ENCODE data around the gene ITPR3. TPM values are rescaled to one million over a fixed set of nuclear protein-coding genes. Genes with fewer than 3 reads are reported as not detected.

ITPR3 gene
- total and polyA plus RNA-seq, 8 donors, result 70.8 to 147 (median 94.4) TPM

GRCh38 chr6:33668914-33669313, 47.8 kb downstream of the ITPR3 start:
- intact Hi-C loops (cut with DNase I), result no loop called here
- Histone ChIP-seq H3K4me1 (peaks cover 0 to 8% of the 10 kb centered on the region in 2 donors), H3K27me3 (no peaks in the 10 kb centered on the region), H3K9me3 (no peaks in the 10 kb centered on the region), H3K36me3 (peaks cover 0 to 96% of the 10 kb centered on the region in 2 donors), H3K4me3 (no peak overlapping the region), H3K27ac (no peak overlapping the region)
- ATAC-seq (peak; percentile 86), DNase-seq (peak in 2 of 4 donors; percentile 74 to 89)
- TF ChIP-seq CTCF (IDR thresholded peaks at IDR 0.05), result no peak

- no peak overlapping the region for H3K27ac ChIP-seq
- ATAC-seq (no peak), DNase-seq (peak in 1 of 4 donors; percentile 46)
- H3K4me3 ChIP-seq, result no peak overlapping the region
- no peak for TF ChIP-seq CTCF (IDR thresholded peaks at IDR 0.05)
- peaks cover 0 to 8% of the 10 kb centered on the region in 2 donors for H3K4me1 ChIP-seq
- peaks cover 0 to 96% of the 10 kb centered on the region in 2 donors for H3K36me3 ChIP-seq
- intact Hi-C loops (cut with DNase I), result no loop called here
- H3K9me3 ChIP-seq, result no peaks in the 10 kb centered on the region
- H3K27me3 ChIP-seq, result no peaks in the 10 kb centered on the region
These were observed 49.1 kb downstream of the ITPR3 start for GRCh38 chr6:33670086-33670660.

GRCh38 chr6:33670971-33671743, 50.0 kb downstream of the ITPR3 start:
- Histone ChIP-seq H3K36me3 (peaks cover 0 to 96% of the 10 kb centered on the region in 2 donors), H3K27me3 (no peaks in the 10 kb centered on the region), H3K9me3 (no peaks in the 10 kb centered on the region), H3K4me3 (no peak overlapping the region), H3K27ac (no peak overlapping the region), H3K4me1 (peaks cover 0 to 8% of the 10 kb centered on the region in 2 donors)
- no peak for TF ChIP-seq CTCF (IDR thresholded peaks at IDR 0.05)
- intact Hi-C loops (cut with DNase I), result no loop called here
- DNase-seq (no peak), ATAC-seq (no peak)

GRCh38 chr6:33671744-33672072, 50.6 kb downstream of the ITPR3 start:
- intact Hi-C loops (cut with DNase I), result no loop called here
- ATAC-seq, result no peak
- DNase-seq, result no peak
- Histone ChIP-seq H3K27me3 (no peaks in the 10 kb centered on the region), H3K36me3 (peaks cover 0 to 97% of the 10 kb centered on the region in 2 donors), H3K4me1 (peaks cover 0 to 8% of the 10 kb centered on the region in 2 donors), H3K9me3 (no peaks in the 10 kb centered on the region), H3K27ac (no peak overlapping the region), H3K4me3 (no peak overlapping the region)
- no peak for TF ChIP-seq CTCF (IDR thresholded peaks at IDR 0.05)

GRCh38 chr6:33672808-33673207, 51.7 kb downstream of the ITPR3 start:
- Histone ChIP-seq H3K36me3 (peaks cover 0 to 97% of the 10 kb centered on the region in 2 donors), H3K4me3 (no peak overlapping the region), H3K27ac (no peak overlapping the region), H3K27me3 (no peaks in the 10 kb centered on the region), H3K9me3 (no peaks in the 10 kb centered on the region), H3K4me1 (peaks cover 0 to 8% of the 10 kb centered on the region in 2 donors)
- ATAC-seq (peak; percentile 59), DNase-seq (peak in 1 of 4 donors; percentile 66)
- intact Hi-C loops (cut with DNase I), result no loop called here
- TF ChIP-seq CTCF (IDR thresholded peaks at IDR 0.05), result peak in 1 of 2 donors; percentile 47

All from left lung (tissue), 10 donors.